GM12878 (cell line): ENCODE data around the gene COX19.

Experiments
- EZH2 ChIP-seq: IDR thresholded peaks from 2 replicates; pipeline ENCODE4 v1.6.1; 2012; ENCODE audit warnings: low read depth, mild to moderate bottlenecking, control low read depth, inconsistent platforms, low read length, borderline replicate concordance; ENCODE audit not compliant: control insufficient read depth
- POLR2A ChIP-seq: IDR thresholded peaks from 2 replicates; pipeline ENCODE4 v1.6.1; 2011; ENCODE audit warnings: low read depth, mild to moderate bottlenecking, low read length
- TF ChIP-seq, protein P1 (sequence below): fragments of 450-650 bp; conservative IDR thresholded peaks from 2 replicates; pipeline ENCODE4 v1.6.1; 2017; ENCODE audit warnings: mild to moderate bottlenecking, moderate library complexity
- TF ChIP-seq, protein P2 (sequence below): IDR thresholded peaks from 2 replicates; pipeline ENCODE4 v1.6.1; 2012; ENCODE audit warnings: improper control_type of control experiment, low read depth, low read length; ENCODE audit not compliant: insufficient replicate concordance
- TF ChIP-seq, protein P3 (sequence below), 3 experiments: IDR thresholded peaks in 2 of 3; conservative IDR thresholded peaks in 1 of 3; 2 replicates each; pipeline ENCODE4 v1.5.1; 2011; ENCODE audit warnings: low read depth in 3 of 3, low read length in 3 of 3, mild to moderate bottlenecking in 3 of 3, control low read depth in 2 of 3, moderate library complexity in 2 of 3, inconsistent platforms in 1 of 3, mixed read lengths in 1 of 3; ENCODE audit not compliant: control insufficient read depth in 2 of 3, insufficient read depth in 1 of 3; ENCODE audit errors: extremely low read depth in 1 of 3
- TF ChIP-seq, protein P4 (sequence below): IDR thresholded peaks from 2 replicates; pipeline ENCODE4 v1.6.1; 2012; ENCODE audit warnings: low read depth, low read length, improper control_type of control experiment

DNA sequence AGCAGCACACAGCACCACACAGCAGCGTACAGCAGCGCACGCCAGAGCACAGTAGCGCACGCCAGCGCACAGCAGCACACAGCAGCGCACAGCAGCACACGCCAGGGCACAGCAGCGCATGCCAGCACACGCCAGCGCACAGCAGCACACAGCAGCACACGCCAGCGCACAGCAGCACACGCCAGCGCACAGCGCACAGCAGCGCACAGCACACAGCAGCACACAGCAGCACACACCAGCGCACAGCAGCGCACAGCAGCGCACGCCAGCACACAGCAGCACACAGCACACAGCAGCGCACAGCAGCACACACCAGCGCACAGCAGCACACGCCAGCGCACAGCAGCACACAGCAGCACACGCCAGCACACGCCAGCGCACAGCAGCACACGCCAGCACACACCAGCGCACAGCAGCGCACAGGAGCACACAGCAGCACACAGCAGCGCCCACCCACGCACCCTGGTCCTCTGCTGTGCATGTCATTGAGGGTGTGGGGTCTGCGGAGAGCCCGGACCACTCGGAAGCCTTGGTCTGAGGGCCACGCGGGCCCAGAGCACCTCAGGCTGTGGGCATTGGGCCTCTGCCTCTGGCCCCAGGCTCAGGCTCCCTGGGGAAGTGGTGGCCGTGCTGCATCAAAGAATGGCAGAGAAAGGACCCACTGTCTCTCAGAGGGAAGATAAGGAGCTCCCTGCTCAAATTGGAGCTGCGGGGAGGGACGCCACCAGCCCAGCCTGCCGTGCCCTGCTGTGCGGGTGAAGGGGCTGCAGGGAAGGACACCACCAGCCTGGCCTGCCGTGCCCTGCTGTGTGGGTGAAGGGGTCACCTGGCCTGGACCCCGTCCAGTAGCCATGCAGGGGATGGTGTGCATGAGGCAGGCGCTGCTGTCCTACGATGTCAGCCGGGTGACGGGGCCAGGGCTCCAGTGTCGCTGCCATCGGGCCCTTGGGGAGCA lies 41.5 kb upstream of the COX19 start:
- TF ChIP-seq, protein P1, sequence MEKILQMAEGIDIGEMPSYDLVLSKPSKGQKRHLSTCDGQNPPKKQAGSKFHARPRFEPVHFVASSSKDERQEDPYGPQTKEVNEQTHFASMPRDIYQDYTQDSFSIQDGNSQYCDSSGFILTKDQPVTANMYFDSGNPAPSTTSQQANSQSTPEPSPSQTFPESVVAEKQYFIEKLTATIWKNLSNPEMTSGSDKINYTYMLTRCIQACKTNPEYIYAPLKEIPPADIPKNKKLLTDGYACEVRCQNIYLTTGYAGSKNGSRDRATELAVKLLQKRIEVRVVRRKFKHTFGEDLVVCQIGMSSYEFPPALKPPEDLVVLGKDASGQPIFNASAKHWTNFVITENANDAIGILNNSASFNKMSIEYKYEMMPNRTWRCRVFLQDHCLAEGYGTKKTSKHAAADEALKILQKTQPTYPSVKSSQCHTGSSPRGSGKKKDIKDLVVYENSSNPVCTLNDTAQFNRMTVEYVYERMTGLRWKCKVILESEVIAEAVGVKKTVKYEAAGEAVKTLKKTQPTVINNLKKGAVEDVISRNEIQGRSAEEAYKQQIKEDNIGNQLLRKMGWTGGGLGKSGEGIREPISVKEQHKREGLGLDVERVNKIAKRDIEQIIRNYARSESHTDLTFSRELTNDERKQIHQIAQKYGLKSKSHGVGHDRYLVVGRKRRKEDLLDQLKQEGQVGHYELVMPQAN = no peak
- TF ChIP-seq POLR2A (0 out of 2 replicates have a peak, but pooled peaks have one; percentile 53), EZH2 (no peak)
- TF ChIP-seq, protein P2, sequence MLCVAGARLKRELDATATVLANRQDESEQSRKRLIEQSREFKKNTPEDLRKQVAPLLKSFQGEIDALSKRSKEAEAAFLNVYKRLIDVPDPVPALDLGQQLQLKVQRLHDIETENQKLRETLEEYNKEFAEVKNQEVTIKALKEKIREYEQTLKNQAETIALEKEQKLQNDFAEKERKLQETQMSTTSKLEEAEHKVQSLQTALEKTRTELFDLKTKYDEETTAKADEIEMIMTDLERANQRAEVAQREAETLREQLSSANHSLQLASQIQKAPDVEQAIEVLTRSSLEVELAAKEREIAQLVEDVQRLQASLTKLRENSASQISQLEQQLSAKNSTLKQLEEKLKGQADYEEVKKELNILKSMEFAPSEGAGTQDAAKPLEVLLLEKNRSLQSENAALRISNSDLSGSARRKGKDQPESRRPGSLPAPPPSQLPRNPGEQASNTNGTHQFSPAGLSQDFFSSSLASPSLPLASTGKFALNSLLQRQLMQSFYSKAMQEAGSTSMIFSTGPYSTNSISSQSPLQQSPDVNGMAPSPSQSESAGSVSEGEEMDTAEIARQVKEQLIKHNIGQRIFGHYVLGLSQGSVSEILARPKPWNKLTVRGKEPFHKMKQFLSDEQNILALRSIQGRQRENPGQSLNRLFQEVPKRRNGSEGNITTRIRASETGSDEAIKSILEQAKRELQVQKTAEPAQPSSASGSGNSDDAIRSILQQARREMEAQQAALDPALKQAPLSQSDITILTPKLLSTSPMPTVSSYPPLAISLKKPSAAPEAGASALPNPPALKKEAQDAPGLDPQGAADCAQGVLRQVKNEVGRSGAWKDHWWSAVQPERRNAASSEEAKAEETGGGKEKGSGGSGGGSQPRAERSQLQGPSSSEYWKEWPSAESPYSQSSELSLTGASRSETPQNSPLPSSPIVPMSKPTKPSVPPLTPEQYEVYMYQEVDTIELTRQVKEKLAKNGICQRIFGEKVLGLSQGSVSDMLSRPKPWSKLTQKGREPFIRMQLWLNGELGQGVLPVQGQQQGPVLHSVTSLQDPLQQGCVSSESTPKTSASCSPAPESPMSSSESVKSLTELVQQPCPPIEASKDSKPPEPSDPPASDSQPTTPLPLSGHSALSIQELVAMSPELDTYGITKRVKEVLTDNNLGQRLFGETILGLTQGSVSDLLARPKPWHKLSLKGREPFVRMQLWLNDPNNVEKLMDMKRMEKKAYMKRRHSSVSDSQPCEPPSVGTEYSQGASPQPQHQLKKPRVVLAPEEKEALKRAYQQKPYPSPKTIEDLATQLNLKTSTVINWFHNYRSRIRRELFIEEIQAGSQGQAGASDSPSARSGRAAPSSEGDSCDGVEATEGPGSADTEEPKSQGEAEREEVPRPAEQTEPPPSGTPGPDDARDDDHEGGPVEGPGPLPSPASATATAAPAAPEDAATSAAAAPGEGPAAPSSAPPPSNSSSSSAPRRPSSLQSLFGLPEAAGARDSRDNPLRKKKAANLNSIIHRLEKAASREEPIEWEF = no peak
- TF ChIP-seq, protein P3, sequence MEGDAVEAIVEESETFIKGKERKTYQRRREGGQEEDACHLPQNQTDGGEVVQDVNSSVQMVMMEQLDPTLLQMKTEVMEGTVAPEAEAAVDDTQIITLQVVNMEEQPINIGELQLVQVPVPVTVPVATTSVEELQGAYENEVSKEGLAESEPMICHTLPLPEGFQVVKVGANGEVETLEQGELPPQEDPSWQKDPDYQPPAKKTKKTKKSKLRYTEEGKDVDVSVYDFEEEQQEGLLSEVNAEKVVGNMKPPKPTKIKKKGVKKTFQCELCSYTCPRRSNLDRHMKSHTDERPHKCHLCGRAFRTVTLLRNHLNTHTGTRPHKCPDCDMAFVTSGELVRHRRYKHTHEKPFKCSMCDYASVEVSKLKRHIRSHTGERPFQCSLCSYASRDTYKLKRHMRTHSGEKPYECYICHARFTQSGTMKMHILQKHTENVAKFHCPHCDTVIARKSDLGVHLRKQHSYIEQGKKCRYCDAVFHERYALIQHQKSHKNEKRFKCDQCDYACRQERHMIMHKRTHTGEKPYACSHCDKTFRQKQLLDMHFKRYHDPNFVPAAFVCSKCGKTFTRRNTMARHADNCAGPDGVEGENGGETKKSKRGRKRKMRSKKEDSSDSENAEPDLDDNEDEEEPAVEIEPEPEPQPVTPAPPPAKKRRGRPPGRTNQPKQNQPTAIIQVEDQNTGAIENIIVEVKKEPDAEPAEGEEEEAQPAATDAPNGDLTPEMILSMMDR (IDR thresholded peaks at IDR 0.05 in 2 of 3, conservative IDR thresholded peaks at IDR 0.05 in 1 of 3; ENCODE audit: control insufficient read depth in 2 of 3, extremely low read depth in 1 of 3, insufficient read depth in 1 of 3, low read depth in 3 of 3, low read length in 3 of 3) = no peak
- TF ChIP-seq, protein P4, sequence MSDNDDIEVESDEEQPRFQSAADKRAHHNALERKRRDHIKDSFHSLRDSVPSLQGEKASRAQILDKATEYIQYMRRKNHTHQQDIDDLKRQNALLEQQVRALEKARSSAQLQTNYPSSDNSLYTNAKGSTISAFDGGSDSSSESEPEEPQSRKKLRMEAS = no peak
